Sigmoid colon (tissue), 7 donors: Measurements from ENCODE around the gene MTCL1. TPM values are rescaled to one million over a fixed set of nuclear protein-coding genes. Genes with fewer than 3 reads are reported as not detected.
A peak's percentile ranks its signal among the peaks of the same experiment; 100 is the strongest.

Experiments used
- DNase-seq: peaks from one replicate; pipeline ENCODE4 v3.0.0-alpha.2; 2019
- H3K27ac ChIP-seq, 4 donors: fragments of 200-600 bp; sonication (generic); one replicate each; pipeline ENCODE4 v1.5.1; 2016 to 2019; ENCODE audit warnings: mild to moderate bottlenecking in 1 of 4
- H3K27me3 ChIP-seq, 3 donors: fragments of 200-600 bp; sonication (generic); one replicate each; pipeline ENCODE4 v1.5.1; 2019; ENCODE audit warnings: mild to moderate bottlenecking in 1 of 3
- H3K36me3 ChIP-seq, 4 donors: fragments of 200-600 bp; sonication (generic); one replicate each; pipeline ENCODE4 v1.5.1; 2016 to 2019
- H3K4me1 ChIP-seq, 4 donors: fragments of 200-600 bp; sonication (generic); one replicate each; pipeline ENCODE4 v1.5.1; 2017 to 2019
- H3K4me3 ChIP-seq, 4 donors: fragments of 200-600 bp; sonication (generic); one replicate each; pipeline ENCODE4 v1.5.1; 2017 to 2019; ENCODE audit warnings: mild to moderate bottlenecking in 2 of 4, moderate library complexity in 1 of 4
- H3K9me3 ChIP-seq, 4 donors: fragments of 200-600 bp in 3 of 4; sonication (generic) in 3 of 4; one replicate each; pipeline versions ENCODE4 v1.5.1 to v1.6.1; 2013 to 2019
- EP300 ChIP-seq, 4 donors: sonication (generic); formaldehyde crosslinking; IDR thresholded peaks; one replicate each; pipeline ENCODE4 v1.6.1; 2017; ENCODE audit warnings: antibody characterized with exemption in 4 of 4
- POLR2A ChIP-seq, 2 donors: fragments of 450-650 bp; IDR thresholded peaks; one replicate each; pipeline ENCODE4 v1.6.1; 2016; ENCODE audit warnings: antibody characterized with exemption in 2 of 2, mild to moderate bottlenecking in 2 of 2, moderate library complexity in 2 of 2
- POLR2AphosphoS5 ChIP-seq, 4 donors: sonication (generic); formaldehyde crosslinking; IDR thresholded peaks; one replicate each; pipeline ENCODE4 v1.6.1; 2017; ENCODE audit warnings: antibody characterized with exemption in 4 of 4
- WGBS, 2 donors: extraction: QIAGEN DNeasy Blood & Tissue Kit; methylation state at CpG; one replicate each; pipeline ENCODE4 v1.1.7; 2013; 5-methylcytosine and 5-hydroxymethylcytosine counted together
- intact Hi-C: fragments of 100-400 bp; cut with DNase I; formaldehyde crosslinking; loops from one replicate; pipeline ENCODE4 v1.15.1; 2023
- polyA plus RNA-seq, 3 donors: library from polyadenylated mRNA; stranded (reverse); fragments of 200-250 nt; gene quantifications; one replicate each; pipeline ENCODE4 v1.2.3, GENCODE V29; 2013
- total RNA-seq, 4 donors: library from RNA; depleted of rRNA; stranded (reverse); fragments of >200 nt; gene quantifications; one replicate each; pipeline ENCODE4 v1.1.0, GENCODE V29; 2016
- TF ChIP-seq, protein P1 (sequence below), 4 experiments: fragments of 450-650 bp in 3 of 4; fragments of 200-600 bp in 1 of 4; IDR thresholded peaks; one replicate each; pipeline ENCODE4 v1.5.1; 2016 to 2019; ENCODE audit warnings: antibody characterized with exemption in 4 of 4, mild to moderate bottlenecking in 3 of 4, moderate library complexity in 2 of 4
- donor health status: healthy with polysubstance abuse.
- donor health status: Bipolar disorder and iron deficiency.
- donor health status: healthy.

MTCL1 gene
- total and polyA plus RNA-seq, 7 donors = 0.69 to 133 (median 58.5) TPM

- TF ChIP-seq POLR2AphosphoS5 (IDR thresholded peaks at IDR 0.05) (no peak), POLR2A (IDR thresholded peaks at IDR 0.05) (no peak), EP300 (IDR thresholded peaks at IDR 0.05) (no peak)
- TF ChIP-seq, protein P1, sequence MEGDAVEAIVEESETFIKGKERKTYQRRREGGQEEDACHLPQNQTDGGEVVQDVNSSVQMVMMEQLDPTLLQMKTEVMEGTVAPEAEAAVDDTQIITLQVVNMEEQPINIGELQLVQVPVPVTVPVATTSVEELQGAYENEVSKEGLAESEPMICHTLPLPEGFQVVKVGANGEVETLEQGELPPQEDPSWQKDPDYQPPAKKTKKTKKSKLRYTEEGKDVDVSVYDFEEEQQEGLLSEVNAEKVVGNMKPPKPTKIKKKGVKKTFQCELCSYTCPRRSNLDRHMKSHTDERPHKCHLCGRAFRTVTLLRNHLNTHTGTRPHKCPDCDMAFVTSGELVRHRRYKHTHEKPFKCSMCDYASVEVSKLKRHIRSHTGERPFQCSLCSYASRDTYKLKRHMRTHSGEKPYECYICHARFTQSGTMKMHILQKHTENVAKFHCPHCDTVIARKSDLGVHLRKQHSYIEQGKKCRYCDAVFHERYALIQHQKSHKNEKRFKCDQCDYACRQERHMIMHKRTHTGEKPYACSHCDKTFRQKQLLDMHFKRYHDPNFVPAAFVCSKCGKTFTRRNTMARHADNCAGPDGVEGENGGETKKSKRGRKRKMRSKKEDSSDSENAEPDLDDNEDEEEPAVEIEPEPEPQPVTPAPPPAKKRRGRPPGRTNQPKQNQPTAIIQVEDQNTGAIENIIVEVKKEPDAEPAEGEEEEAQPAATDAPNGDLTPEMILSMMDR (IDR thresholded peaks at IDR 0.05) = no peak
- Histone ChIP-seq H3K4me3 (no peak overlapping the region), H3K9me3 (no peaks in the 10 kb centered on the region), H3K27me3 (no peaks in the 10 kb centered on the region), H3K4me1 (peaks cover 0 to 12% (median 1%) of the 10 kb centered on the region in 4 donors), H3K36me3 (peaks cover 6 to 82% (median 35%) of the 10 kb centered on the region in 4 donors), H3K27ac (peak overlapping the region in 1 of 4 donors; percentile 30)
- DNase-seq = no peak
- intact Hi-C loops = no loop called here
- 24 to 70% methylated on average over 10 of the region's 10 CpGs for whole genome bisulfite sequencing, 2 donors
Observed at GRCh38 chr18:8822643-8823042, 117.3 kb downstream of the MTCL1 start.

DNA sequence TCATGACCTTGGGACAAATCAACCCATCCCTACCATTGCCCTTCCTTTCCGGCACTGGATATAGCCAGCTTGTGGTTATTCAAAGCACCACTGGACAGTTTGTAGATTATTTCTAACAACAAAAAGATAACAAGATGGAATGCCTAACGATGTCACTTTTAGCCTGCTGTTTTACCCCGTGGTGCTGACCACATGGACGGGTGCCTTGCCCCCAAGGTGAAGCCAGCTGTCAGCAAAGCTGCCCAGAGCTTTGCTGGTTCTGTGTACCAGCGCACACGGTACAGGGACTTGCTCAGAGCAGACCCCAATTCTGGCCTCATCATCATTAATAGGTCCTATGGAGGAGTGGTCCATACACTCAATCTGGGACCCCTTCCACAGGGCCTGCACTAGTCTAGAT is 118.2 kb downstream of the MTCL1 start:
- intact Hi-C loops = no loop called here
- Histone ChIP-seq H3K4me1 (peaks cover 0 to 21% (median 10%) of the 10 kb centered on the region in 4 donors), H3K27me3 (no peaks in the 10 kb centered on the region), H3K36me3 (peaks cover 6 to 74% (median 32%) of the 10 kb centered on the region in 4 donors), H3K27ac (peak overlapping the region in 1 of 4 donors; percentile 6), H3K4me3 (no peak overlapping the region), H3K9me3 (no peaks in the 10 kb centered on the region)
- WGBS, 2 donors = 75 to 94% methylated on average over 6 of the region's 6 CpGs
- TF ChIP-seq POLR2A (IDR thresholded peaks at IDR 0.05) = no peak
- TF ChIP-seq, protein P1 (IDR thresholded peaks at IDR 0.05) = no peak
- TF ChIP-seq POLR2AphosphoS5 (IDR thresholded peaks at IDR 0.05) = no peak
- TF ChIP-seq EP300 (IDR thresholded peaks at IDR 0.05) = no peak
- no peak for DNase-seq

- no peak for DNase-seq
- intact Hi-C loops = loop anchor here (5.0 kb wide), 1 partner anchor 157 kb away; no protein-coding TSS in a partner anchor
- TF ChIP-seq EP300 (IDR thresholded peaks at IDR 0.05) = no peak
- TF ChIP-seq POLR2A (IDR thresholded peaks at IDR 0.05) = no peak
- TF ChIP-seq, protein P1 (IDR thresholded peaks at IDR 0.05) = no peak
- WGBS, 2 donors = 96% methylated on average over 20 of the region's 20 CpGs
- Histone ChIP-seq H3K27ac (no peak overlapping the region), H3K27me3 (no peaks in the 10 kb centered on the region), H3K9me3 (no peaks in the 10 kb centered on the region), H3K36me3 (peaks cover 6 to 60% (median 28%) of the 10 kb centered on the region in 4 donors), H3K4me3 (no peak overlapping the region), H3K4me1 (peaks cover 0 to 25% (median 15%) of the 10 kb centered on the region in 4 donors)
Observed at GRCh38 chr18:8824846-8825245, 119.5 kb downstream of the MTCL1 start.

DNA sequence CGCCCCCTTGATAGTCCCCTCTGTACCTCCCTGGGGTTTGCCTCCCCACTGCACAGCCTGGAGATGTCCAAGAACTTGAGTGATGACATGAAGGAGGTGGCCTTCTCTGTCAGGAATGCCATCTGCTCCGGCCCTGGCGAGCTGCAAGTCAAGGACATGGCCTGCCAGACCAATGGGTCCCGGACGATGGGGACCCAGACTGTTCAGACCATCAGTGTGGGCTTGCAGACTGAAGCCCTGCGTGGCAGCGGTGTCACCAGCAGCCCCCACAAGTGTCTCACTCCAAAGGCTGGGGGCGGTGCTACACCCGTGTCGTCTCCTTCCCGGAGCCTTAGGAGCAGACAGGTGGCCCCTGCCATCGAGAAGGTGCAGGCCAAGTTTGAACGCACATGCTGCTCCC is 119.9 kb downstream of the MTCL1 start:
- no peak for DNase-seq

More for the DNA sequence above, 119.9 kb downstream of the MTCL1 start:
- peak overlapping the region in 1 of 4 donors; percentile 10 for H3K27ac ChIP-seq
- 96% methylated on average over 13 of the region's 13 CpGs for WGBS, 2 donors
- TF ChIP-seq EP300 (IDR thresholded peaks at IDR 0.05) (no peak), POLR2AphosphoS5 (IDR thresholded peaks at IDR 0.05) (no peak), POLR2A (IDR thresholded peaks at IDR 0.05) (no peak)
- TF ChIP-seq, protein P1 (IDR thresholded peaks at IDR 0.05) = no peak
- intact Hi-C loops = loop anchor here (5.0 kb wide), 1 partner anchor 157 kb away; no protein-coding TSS in a partner anchor
- H3K36me3 ChIP-seq = peaks cover 6 to 56% (median 26%) of the 10 kb centered on the region in 4 donors
- H3K27me3 ChIP-seq = no peaks in the 10 kb centered on the region
- no peaks in the 10 kb centered on the region for H3K9me3 ChIP-seq
- H3K4me1 ChIP-seq = peaks cover 0 to 29% (median 15%) of the 10 kb centered on the region in 4 donors
- H3K4me3 ChIP-seq = no peak overlapping the region
